Measurements from ENCODE around the gene SMCO1.
"Not testable (repeated sequence)": the region's sequence is repeated elsewhere in the genome, so short reads cannot be mapped to it uniquely, and the experiment has no call there.

The SMCO1 gene

DNA sequence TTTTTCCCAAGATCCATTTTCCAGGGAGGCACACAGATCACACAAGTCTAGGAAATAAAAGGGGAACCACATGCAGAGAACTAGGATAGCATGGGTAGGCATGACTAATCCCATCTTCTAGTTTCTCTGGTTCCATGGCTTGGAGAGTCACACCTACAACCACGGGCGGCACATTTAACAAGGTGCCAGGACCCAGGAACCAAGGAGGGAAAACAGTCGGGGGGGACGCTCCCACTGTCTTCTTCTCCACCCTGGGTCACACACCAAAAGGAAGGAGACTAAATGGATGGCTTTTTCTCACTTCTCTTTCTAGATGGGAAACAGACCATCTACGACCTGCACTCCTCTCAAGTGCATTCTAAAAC, 4.6 kb upstream of the SMCO1 start:
- DNase-seq, result peak; percentile 70

DNA sequence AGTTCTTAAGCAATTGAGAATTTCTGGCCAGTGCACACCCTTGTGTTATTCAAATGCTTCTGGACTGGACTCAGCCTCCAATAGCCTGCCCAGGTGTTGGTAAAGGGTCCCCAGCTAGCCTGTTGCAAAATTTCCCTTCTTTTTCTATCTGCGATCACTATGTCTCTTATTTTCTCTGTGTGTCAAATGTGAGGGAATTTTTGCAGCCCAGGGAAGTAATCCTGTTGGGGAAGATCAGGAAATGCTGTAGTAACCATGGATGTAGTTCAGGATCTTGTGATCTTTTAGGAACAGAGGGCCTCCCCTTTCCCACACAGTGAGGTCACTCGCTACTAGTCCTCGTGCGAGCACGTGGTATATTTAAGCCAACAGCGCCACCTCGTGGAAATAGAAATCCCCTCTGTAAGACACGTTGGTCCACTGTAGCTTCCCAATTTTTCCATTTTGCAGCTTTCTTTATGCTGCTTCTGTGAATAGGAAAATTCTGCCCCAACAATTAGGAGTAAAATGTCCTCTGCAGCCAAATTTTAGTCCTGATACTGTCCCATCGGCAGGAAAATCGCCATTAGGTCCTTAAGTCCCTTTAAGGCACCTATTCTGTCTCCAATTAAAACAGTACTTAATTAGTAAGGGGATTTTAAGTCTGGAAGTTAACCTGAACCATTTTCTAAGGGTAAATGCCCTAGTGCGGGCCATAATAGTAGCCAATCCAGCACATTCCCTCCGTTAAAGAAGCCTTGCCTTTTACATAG, 4.0 kb upstream of the SMCO1 start:
- peak; percentile 76 for DNase-seq

DNA sequence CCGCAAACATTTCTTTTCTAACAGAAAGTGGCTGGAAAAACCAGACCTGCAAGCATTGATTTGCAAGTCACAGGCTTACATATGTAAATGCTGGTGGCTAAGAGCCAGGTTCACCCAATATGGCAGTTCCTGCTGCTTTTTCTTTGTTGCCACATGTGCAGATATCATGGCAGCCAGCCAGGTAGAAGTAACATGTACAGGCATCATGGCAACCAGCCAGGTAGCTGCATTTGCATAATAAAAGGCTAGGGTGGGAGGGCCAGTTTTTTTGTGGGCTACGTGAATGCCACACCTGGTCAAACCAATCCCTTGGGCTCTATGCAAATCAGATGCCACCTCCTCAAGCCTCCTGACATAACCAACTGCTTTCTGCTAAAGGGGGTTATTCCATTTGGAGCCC, 2.8 kb upstream of the SMCO1 start:
- no peak for DNase-seq

DNA sequence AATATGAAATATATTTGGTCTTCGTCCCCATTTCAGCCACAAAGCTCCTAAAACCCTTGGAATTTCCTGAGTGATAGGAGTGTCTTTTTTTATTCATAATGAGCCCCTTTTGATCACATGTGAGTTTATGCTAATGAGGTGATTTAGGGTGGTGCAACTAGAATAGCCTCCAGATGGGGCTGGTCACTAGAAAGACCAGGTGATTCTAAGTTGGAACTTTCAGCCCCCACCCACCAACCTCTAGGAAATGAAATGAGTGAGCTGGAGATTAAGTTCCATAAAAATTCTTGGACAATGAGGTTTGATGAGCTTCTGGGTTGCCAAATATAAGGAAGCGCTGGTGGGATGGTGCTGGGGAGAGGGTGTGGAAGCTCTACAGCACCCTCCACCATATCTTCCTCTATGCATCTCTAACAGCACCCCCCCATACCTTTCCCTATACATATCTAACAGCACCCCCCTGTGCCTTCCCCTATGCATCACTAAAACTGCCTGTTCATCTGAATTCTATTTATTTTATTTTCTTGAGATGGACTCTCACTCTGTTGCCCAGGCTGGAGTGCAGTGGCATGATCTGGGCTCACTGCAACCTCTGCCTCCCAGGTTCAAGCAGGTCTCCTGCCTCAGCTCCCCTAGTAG, 2.1 kb upstream of the SMCO1 start:
- DNase-seq, result no peak

DNA sequence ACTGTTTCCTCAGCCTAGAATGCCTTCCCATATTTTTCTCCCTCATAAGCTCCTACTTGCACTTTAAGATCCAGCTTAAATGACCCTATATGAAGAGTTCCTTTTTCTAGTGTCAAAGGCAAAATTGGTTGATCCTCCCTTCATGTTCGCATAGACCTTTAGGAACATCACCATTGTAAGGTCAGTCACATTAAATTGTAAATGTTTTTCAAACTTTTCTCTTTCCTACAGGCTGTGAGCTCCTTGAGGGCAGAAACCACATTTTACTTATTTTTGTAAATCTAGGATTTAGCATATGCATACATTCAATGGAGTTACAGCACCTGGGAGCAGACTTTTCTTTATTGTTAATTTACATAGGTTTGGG, 813 bp downstream of the SMCO1 start:
- DNase-seq, result no peak

DNA sequence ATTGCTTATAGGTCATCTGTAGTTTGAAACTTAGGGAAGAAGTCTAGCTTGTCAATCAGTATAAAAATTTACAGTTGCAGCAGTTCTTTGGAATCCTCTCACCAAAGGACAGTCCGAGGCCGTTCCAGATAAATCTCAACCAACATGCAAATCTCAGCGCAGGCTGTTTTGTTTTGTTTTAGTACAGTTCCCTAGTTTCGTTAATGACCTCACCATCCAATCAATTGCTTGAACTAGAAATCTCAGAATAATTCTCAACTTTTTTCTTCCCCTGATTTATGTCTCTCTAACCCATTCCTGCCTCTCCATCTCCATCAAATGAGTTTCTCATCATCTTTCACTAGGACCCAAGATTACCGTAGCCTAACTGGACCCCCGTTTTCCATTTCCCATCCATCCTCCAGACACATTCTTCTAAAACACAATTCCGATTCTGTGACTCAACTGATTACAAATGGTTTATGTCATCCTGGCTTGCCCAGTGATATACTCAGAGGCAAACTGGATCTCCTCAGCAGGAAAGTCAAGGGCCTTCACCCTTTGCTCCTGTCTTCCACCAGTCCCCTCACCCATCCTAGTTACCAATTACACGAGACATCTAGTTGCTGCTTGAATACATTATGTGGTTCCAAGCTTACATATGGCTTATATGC, 1.3 kb downstream of the SMCO1 start:
- no peak for DNase-seq

DNA sequence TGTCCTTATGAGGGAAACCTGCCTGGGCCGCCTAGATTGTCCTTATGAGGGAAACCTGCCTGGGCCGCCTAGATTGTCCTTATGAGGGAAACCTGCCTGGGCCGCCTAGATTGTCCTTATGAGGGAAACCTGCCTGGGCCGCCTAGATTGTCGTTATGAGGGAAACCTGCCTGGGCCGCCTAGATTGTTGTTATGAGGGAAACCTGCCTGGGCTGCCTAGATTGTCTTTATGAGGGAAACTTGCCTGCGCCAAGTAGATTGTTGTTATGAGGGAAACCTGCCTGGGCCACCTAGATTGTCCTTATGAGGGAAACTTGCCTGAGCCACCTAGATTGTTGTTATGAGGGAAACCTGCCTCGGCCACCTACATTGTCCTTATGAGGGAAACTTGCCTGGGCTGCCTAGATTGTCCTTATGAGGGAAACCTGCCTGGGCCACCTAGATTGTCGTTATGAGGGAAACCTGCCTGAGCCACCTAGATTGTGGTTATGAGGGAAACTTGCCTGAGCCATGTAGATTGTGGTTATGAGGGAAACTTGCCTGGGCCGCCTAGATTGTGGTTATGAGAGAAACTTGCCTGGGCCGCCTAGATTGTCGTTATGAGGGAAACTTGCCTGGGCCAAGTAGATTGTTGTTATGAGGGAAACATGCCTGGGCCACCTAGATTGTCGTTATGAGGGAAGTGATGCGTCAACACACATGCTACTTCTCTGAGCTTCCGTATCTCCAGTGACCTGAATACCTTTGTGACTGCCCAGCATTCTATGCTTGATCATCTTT, 3.3 kb downstream of the SMCO1 start:
- not testable (repeated sequence) for DNase-seq

DNA sequence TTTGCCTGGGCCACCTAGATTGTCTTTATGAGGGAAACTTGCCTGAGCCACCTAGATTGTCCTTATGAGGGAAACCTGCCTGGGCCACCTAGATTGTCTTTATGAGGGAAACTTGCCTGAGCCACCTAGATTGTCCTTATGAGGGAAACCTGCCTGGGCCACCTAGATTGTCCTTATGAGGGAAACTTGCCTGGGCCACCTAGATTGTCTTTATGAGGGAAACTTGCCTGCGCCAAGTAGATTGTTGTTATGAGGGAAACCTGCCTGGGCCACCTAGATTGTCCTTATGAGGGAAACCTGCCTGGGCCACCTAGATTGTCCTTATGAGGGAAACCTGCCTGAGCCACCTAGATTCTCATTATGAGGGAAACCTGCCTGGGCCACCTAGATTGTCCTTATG, 4.0 kb downstream of the SMCO1 start:
- DNase-seq, result not testable (repeated sequence)

DNA sequence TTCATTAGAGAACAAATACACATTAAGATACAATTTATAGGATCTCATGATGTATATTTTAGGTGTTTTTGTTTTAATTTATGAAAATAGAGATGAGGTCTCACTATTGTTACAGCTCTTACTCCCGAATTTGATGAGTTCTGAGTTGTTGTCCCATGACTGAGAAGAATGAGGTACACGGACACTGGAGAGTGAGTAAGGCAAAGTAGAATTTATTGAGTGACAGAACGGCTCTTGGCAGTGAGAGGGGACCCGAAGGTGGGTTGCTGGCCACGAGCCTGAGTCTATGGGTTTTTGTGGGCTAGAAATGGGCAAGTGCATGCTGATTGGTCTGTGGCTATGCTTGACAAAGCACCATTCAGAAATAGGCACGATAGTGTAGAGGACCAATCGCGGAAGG, 8.5 kb downstream of the SMCO1 start:
- no peak for DNase-seq

DNA sequence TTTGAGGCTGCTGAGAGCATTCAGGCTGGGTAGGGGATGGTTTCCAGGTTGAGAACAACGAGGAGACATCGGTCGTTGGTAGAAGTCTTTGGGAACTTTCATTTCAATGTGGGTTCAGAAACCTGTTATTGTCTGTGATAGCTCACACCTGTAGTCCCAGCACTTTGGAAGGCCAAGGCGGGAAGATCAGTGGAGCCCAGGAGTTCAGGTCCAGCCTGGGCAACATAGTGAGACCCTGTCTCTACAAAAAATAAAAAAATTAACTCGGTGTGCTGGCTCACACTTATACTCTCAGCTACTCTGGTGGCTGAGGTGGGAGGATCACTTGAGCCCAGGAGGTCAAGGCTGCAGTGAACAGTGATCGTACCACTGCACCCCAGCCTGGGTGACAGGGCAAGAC, 10.6 kb downstream of the SMCO1 start:
- no peak for DNase-seq

DNA sequence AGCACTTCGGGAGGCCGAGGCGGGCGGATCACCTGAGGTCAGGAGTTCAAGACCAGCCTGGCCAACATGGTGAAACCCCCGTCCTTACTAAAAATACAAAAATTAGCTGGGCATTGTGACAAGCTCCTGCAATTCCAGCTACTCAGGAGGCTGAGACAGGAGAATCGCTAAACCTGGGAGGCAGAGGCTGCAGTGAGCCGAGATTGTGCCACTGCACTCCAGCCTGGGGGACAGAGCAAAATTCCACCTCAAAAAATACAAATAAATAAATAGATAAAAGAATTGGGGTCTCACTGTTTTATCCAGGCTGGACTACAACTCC, 11.1 kb downstream of the SMCO1 start:
- not testable (repeated sequence) for DNase-seq

DNA sequence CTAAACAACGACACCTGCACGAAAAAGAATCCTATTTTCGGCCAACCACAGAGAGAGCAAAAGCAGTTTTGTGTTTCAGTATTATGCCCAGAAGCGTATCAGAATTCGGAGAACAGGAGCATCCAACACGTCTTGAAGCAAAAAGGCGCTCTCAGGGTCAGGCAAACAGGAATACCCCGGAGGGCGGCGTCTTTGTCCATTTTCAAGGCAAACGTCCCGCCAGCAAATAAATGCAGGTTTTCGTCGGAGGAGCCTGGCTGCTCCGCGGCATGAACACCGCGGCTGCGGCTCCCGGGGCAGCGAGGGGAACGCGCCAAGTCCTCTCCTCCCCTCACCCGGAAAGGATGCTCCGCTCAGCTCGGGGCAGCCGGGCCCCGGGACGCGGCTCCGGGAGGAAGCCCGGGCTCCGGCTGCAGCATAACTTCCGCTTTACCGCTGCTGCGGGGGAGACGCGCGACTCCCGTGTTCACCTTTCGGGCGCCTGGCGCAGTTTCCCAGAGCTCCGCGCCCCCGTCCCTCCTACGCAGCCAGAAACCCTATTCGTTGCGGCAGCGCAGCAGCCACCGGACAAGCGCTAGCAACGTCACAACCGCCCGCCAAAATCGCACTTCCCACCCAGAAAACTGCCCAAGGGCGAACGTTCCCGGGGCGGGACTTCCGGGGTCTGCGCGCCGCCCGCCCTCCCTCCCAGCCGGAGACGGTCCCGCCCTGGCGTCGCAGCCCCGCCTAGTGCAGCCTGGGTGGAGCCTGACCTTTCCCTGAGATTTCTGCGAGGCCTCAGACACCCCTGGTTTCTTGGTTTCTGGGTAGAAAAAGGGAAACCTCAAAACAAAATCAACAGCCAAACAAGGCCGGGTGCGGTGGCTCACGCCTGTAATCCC, 11.7 kb downstream of the SMCO1 start, which contains the start of gene RNF168:
TSS of gene RNF168 (minus strand) at position 573 of the 881 bp plus-strand sequence. CDS start 595 bp downstream, outside the sequence.
- peak; percentile 97 for DNase-seq

DNA sequence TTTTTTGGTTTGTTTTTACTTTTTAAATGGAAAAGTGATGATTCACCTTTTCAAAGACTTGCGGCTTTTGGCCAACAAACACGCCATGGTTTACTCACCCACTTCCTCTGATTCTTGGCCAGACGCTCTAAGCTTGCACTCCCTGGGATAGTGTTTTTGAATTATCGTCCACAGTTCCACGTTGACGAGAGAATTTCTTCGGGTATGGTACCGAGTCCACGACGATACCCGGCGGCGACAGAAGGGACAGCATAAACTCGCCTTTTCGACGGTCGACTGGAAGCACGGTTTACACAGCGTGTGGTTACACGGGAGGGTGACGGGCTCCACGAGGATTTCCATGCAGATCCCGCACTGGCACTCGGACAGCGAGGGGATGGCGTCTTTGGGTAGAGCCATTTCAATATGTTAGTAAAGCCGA, 12.4 kb downstream of the SMCO1 start:
- DNase-seq, result peak; percentile 80

DNA sequence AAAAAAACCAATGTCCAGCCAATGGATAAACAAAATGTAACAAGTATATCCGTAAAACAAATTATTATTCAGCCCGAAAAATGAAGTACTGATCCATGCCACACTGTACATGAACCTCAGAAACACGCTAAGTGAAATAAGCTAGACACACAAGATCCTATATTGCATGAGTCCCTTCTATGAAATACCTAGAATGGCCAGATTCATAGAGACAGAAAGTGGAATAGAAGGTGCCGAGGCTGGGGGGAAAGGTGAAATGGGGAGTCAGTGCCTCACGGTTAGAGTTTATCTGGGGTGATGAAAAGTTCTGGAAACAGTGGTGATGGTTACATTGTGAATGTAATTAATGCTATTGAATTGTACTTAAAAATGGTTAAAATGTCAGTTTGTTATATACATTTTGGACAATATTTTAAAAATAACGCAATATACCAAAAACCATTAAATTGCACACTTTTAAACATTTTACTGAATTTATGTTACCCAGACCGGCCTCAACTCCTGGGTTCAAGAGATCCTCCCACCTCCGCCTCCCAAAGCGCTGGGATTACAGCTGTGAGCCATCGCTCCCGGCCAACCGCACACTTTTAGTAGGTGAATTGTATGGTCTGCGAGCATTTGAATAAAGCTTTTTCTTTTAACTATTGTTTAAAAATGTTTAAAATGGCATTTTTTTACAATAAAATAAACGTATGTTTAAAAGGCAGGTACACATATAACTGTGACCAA, 13.7 kb downstream of the SMCO1 start:
- DNase-seq, result no peak

DNA sequence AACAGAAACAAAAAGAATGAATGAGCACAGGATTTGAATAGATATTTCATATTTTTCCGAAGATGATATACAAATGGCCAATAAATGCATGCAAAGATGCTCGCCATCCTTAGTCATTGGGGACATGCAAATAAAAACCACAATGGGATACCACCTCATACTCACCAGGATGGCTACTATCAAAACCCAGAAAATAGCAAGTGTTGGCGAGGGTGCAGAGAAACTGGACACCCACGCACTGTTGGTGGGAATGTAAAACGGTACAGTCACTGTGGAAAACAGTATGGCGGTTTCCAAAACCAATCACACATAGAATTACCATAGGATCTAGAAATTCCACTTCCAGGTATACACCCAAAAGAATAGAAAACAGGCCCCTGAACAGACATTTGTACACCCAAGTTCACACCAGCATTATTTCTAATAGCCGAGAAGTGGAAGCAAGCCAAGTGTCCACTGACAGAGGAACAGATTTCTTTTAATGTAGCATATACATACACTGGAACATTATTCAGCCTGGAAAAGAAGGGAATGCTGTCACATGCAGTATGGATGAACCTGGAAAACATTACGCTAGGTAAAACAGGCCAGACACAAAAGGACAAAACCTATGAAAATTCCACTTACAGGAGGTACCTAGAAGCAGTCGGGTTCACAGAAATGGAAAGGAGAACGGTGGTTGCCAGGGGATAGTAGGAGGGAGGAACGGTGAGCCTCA, 15.2 kb downstream of the SMCO1 start:
- no peak for DNase-seq

DNA sequence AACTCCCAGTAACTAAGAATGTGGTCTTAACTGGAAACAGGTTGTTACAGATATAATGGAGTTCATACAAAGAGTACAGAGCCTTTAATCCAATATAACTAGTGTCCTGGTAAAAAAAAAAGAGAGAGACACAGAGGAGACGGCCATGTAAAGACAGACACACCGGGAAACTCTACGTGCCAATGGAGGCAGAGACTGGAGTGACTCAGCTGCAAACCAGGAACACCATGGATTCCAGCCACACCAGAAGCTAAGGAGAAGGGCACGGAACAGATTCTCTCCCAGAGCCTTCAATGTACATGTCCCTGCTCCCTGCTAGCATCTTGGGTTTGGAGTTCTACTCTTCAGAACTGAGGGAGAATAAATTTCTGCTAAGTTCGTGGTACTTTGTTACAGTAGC, 16.1 kb downstream of the SMCO1 start:
- DNase-seq, result no peak

DNA sequence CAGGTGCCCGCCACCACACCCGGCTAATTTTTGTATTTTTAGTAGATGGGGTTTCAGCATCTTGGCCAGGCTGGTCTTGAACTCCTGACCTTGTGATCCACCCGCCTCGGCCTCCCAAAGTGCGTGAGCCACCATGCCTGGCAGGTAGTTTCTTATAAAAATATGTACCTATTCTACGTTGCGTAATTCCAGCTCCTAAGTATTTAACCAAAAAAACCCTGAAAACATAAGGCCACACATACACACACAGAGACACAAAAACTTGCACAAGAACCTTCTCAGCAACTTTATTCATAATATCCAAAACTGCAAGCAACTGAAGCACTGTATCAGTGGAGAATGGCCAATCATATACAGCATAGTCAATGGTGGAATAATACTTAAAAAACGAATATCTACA, 16.8 kb downstream of the SMCO1 start:
- DNase-seq, result no peak

DNA sequence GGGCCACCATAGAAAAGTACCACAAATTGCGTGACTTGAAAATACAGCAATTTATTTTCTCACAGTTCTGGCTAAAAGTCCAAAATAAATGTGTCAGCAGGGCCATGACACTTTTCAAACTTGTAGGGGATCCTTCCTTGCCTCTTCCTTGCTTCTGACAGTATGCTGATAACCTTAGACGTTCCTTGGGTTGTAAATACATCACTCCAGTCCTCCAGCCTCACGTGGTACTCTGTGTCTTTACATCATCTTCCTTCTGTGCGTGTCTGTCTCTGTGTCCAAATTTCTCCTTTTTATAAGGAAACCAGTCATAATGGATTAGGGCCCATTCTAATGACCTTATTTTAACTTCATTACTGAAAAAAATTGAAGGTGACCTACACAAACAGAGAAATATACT, 19.0 kb downstream of the SMCO1 start:
- DNase-seq, result no peak

DNA sequence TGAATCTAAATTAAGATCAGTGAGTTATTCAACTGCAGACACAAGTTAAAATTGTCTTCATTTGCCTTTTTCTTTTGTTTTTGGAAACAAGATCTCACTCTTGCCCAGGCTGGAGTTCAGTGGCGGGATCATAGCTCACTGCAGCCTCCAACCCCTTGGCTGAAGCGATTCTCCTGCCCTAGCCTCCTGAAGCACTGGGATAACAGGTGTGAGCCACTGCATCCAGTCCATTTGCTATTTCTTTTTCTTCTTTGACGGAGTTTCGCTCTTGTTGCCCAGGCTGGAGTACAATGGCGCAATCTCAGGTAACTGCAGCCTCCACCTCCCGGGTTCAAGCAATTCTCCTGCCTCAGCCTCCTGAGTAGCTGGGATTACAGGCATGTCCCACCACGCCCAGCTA, 21.9 kb downstream of the SMCO1 start:
- DNase-seq, result no peak

DNA sequence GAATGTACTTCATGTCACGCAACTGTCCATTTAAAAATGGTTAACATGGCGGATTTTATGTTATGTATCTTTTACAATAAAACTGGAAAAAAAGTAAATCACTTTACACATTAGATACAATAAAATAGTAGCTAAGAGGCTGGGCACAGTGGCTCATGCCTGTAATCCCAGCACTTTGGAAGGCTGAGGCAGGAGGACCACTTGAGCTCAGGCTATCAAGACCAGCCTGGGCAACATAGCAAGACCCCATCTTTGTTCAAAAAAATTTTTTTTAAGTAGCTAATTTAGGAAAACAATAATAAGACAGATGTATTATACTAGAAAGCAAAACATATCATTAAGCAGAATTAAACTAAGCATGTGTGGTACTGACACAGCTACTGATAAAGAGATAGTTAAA, 23.1 kb downstream of the SMCO1 start:
- DNase-seq, result no peak

DNA sequence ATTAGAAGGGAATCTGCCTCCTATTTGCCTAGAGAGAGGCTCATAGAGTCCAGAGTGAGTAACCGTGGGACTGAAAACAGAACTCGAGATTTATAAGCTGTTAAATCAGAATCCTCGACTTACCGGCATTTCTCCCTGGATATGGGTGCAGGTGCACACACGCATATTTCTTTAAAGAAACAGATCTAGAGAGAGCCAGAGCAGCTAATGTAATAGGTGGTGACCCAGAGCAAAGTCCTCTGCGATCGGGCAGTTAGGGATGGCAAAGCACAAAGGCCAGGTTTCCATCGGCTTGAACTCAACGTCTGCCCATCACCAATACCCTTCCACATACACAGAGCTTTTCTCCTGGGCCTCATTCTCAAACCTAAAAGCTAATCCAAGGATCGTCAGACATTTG, 25.4 kb downstream of the SMCO1 start:
- DNase-seq, result no peak
